Chondrocyte (in vitro differentiated cells): ENCODE data around the gene L3MBTL1. TPM values are rescaled to one million over a fixed set of nuclear protein-coding genes. Genes with fewer than 3 reads are reported as not detected.

Source experiments
- DNase-seq: peaks from one replicate; pipeline ENCODE4 v3.0.0; 2021; ENCODE audit warnings: mixed read lengths, low spot score
- H3K27ac Mint-ChIP-seq: one replicate; pipeline ENCODE4 v1.8.0; 2021; ENCODE audit warnings: mild to moderate bottlenecking, moderate library complexity, mixed read lengths; ENCODE audit not compliant: unreplicated experiment
- H3K27me3 Mint-ChIP-seq: 2 replicates; pipeline ENCODE4 v1.8.0; 2021; ENCODE audit warnings: low read depth, mixed read lengths
- H3K36me3 Mint-ChIP-seq: 2 replicates; pipeline ENCODE4 v1.8.0; 2021; ENCODE audit warnings: low read depth, mixed read lengths
- H3K4me1 Mint-ChIP-seq: 2 replicates; pipeline ENCODE4 v1.8.0; 2021; ENCODE audit warnings: low read depth, mild to moderate bottlenecking, mixed read lengths
- H3K4me3 Mint-ChIP-seq: one replicate; pipeline ENCODE4 v1.8.0; 2021; ENCODE audit warnings: mild to moderate bottlenecking, moderate library complexity, mixed read lengths; ENCODE audit not compliant: unreplicated experiment
- H3K9me3 Mint-ChIP-seq: 2 replicates; pipeline ENCODE4 v1.8.0; 2021; ENCODE audit warnings: low read depth, mixed read lengths
- CTCF ChIP-seq: fragments of 200-600 bp; sonication (generic); IDR thresholded peaks from 2 replicates; pipeline ENCODE4 v1.5.0; 2021; ENCODE audit warnings: antibody characterized with exemption, mild to moderate bottlenecking, moderate library complexity
- total RNA-seq: library from RNA; stranded (reverse); gene quantifications from 3 replicates; pipeline ENCODE4 v1.2.1, GENCODE V29; 2021

L3MBTL1 gene
- total RNA-seq, 1 donor from 2014 or later = 11.2 TPM

- DNase-seq = no peak
- peaks cover 14% of the 10 kb centered on the region for H3K36me3 Mint-ChIP-seq
- H3K27me3 Mint-ChIP-seq = no peaks in the 10 kb centered on the region
- H3K9me3 Mint-ChIP-seq = peaks cover 8% of the 10 kb centered on the region
- TF ChIP-seq CTCF = no peak
- no peak overlapping the region for H3K4me3 Mint-ChIP-seq
- no peaks in the 10 kb centered on the region for H3K4me1 Mint-ChIP-seq
- H3K27ac Mint-ChIP-seq = no peak overlapping the region
These were observed 35.2 kb downstream of the L3MBTL1 start for GRCh38 chr20:43542674-43543073.

GRCh38 chr20:43543138-43543537 lies 35.6 kb downstream of the L3MBTL1 start:
- H3K9me3 Mint-ChIP-seq = peaks cover 8% of the 10 kb centered on the region
- DNase-seq = no peak
- peaks cover 17% of the 10 kb centered on the region for H3K36me3 Mint-ChIP-seq
- H3K27me3 Mint-ChIP-seq = no peaks in the 10 kb centered on the region
- no peak for TF ChIP-seq CTCF
- H3K27ac Mint-ChIP-seq = no peak overlapping the region
- no peaks in the 10 kb centered on the region for H3K4me1 Mint-ChIP-seq
- H3K4me3 Mint-ChIP-seq = no peak overlapping the region

GRCh38 chr20:43544501-43544900 lies 37.0 kb downstream of the L3MBTL1 start:
- no peak overlapping the region for H3K27ac Mint-ChIP-seq

GRCh38 chr20:43545837-43546578 lies 38.5 kb downstream of the L3MBTL1 start:
- no peak for TF ChIP-seq CTCF
- Mint-ChIP-seq H3K27me3 (no peaks in the 10 kb centered on the region), H3K4me1 (peaks cover 3% of the 10 kb centered on the region), H3K9me3 (peaks cover 8% of the 10 kb centered on the region), H3K27ac (no peak overlapping the region), H3K4me3 (no peak overlapping the region), H3K36me3 (peaks cover 22% of the 10 kb centered on the region)
- DNase-seq = no peak

More at GRCh38 chr20:43544501-43544900, 37.0 kb downstream of the L3MBTL1 start:
- Mint-ChIP-seq H3K4me3 (no peak overlapping the region), H3K27me3 (no peaks in the 10 kb centered on the region), H3K4me1 (no peaks in the 10 kb centered on the region), H3K36me3 (peaks cover 21% of the 10 kb centered on the region), H3K9me3 (peaks cover 8% of the 10 kb centered on the region)
- TF ChIP-seq CTCF = no peak
- DNase-seq = no peak

- Mint-ChIP-seq H3K36me3 (peaks cover 22% of the 10 kb centered on the region), H3K4me1 (peaks cover 12% of the 10 kb centered on the region), H3K27me3 (no peaks in the 10 kb centered on the region), H3K27ac (no peak overlapping the region), H3K9me3 (peaks cover 8% of the 10 kb centered on the region), H3K4me3 (no peak overlapping the region)
- DNase-seq = no peak
- TF ChIP-seq CTCF = no peak
These were observed 40.9 kb downstream of the L3MBTL1 start for GRCh38 chr20:43548273-43548880.
